Panc1 (cell line): ENCODE measurements around the gene AKAP6. TPM values are rescaled to one million over a fixed set of nuclear protein-coding genes. Genes with fewer than 3 reads are reported as not detected.

Source experiments
- ATAC-seq: fragments of 200-7000 bp; cut with Tn5 transposase; 2 replicates; pipeline ENCODE4 v1.9.1; 2020; ENCODE audit warnings: mild to moderate bottlenecking, moderate library complexity
- BruUV-seq: library from RNA; stranded (reverse); fragments of 400-500 nt; replicated peaks from 2 replicates; lab custom pipeline; 2021; lab: Mats Ljungman, UMichigan
- CTCF ChIA-PET: fragments of 300-600 bp; sonication (Branson Sonifier 250); formaldehyde crosslinking; loops from one replicate; lab custom pipeline; 2022; ENCODE audit warnings: antibody characterized with exemption; lab: Charles Lee
- POLR2A ChIA-PET: fragments of 300-600 bp; sonication (Branson Sonifier 250); formaldehyde crosslinking; loops from one replicate; lab custom pipeline; 2022; ENCODE audit warnings: antibody characterized with exemption; lab: Charles Lee
- DNase-seq: peaks from one replicate; pipeline ENCODE4 v3.0.0-alpha.2; 2010; ENCODE audit warnings: low read depth, low spot score
- H3K27ac ChIP-seq: 2 replicates; pipeline ENCODE4 v1.5.1; 2011; ENCODE audit warnings: mild to moderate bottlenecking, low read length, inconsistent platforms
- H3K27me3 ChIP-seq: fragments of 200-500 bp; sonication (Bioruptor generic); 2 replicates; pipeline ENCODE4 v1.6.0; 2014; ENCODE audit warnings: low read length, inconsistent platforms; ENCODE audit not compliant: control insufficient read depth, insufficient read depth
- H3K36me3 ChIP-seq: fragments of 200-500 bp; sonication (Bioruptor generic); 2 replicates; pipeline ENCODE4 v1.5.1; 2014; ENCODE audit warnings: inconsistent platforms, mild to moderate bottlenecking, low read length, moderate library complexity; ENCODE audit not compliant: control insufficient read depth, insufficient read depth
- H3K4me1 ChIP-seq: 2 replicates; pipeline ENCODE4 v1.5.1; 2011; ENCODE audit warnings: inconsistent platforms, mild to moderate bottlenecking, low read length, moderate library complexity; ENCODE audit not compliant: control insufficient read depth, insufficient read depth
- H3K4me3 ChIP-seq, 2 experiments: 2 replicates each; pipeline ENCODE4 v1.5.1; 2011 to 2012; ENCODE audit warnings: low read depth in 2 of 2, low read length in 2 of 2, mild to moderate bottlenecking in 2 of 2, inconsistent platforms in 1 of 2, moderate library complexity in 1 of 2
- H3K9me3 ChIP-seq: fragments of 200-500 bp; sonication (Bioruptor generic); 2 replicates; pipeline ENCODE4 v1.5.1; 2014; ENCODE audit warnings: low read depth, mild to moderate bottlenecking, inconsistent platforms, low read length, moderate library complexity; ENCODE audit not compliant: control insufficient read depth, insufficient read depth
- CTCF ChIP-seq: fragments of 450-650 bp; IDR thresholded peaks from 2 replicates; pipeline ENCODE4 v1.5.1; 2017; ENCODE audit warnings: mild to moderate bottlenecking
- POLR2AphosphoS5 ChIP-seq: IDR thresholded peaks from 2 replicates; pipeline ENCODE4 v1.6.1; 2012; ENCODE audit warnings: mild to moderate bottlenecking, low read depth, low read length, moderate library complexity
- REST ChIP-seq, 2 experiments: IDR thresholded peaks; 2 replicates each; pipeline ENCODE4 v1.6.1; 2011 to 2012; ENCODE audit warnings: low read depth in 2 of 2, control low read depth in 1 of 2, low read length in 1 of 2, mild to moderate bottlenecking in 1 of 2, moderate library complexity in 1 of 2; ENCODE audit not compliant: insufficient read depth in 1 of 2
- SIN3A ChIP-seq: IDR thresholded peaks from 2 replicates; pipeline ENCODE4 v1.6.1; 2012; ENCODE audit warnings: low read depth, mild to moderate bottlenecking, low read length, moderate library complexity, borderline replicate concordance; ENCODE audit not compliant: insufficient read depth
- TCF7L2 ChIP-seq: IDR thresholded peaks from 2 replicates; pipeline ENCODE4 v1.6.1; 2011; ENCODE audit warnings: mild to moderate bottlenecking, low read depth, low read length, inconsistent platforms
- in situ Hi-C: cut with HindIII; loops from 2 replicates; pipeline ENCODE4 v1.10.0; 2016; ENCODE audit warnings: low sequenced_read_pairs, low pct_unique_long_range_greater_than_20kb
- intact Hi-C: fragments of 100-400 bp; cut with micrococcal nuclease; formaldehyde crosslinking; loops from one replicate; pipeline ENCODE4 v1.10.0; 2022; ENCODE audit not compliant: unreplicated experiment
- total RNA-seq: library from RNA; stranded (reverse); gene quantifications from one replicate; pipeline ENCODE4 v1.2.1, GENCODE V29; 2021; ENCODE audit not compliant: unreplicated experiment

The AKAP6 gene
- total RNA-seq, 1 experiment from 2014 or later, result 0.82 TPM

- Histone ChIP-seq H3K9me3 (no peaks in the 10 kb centered on the region), H3K4me1 (no peaks in the 10 kb centered on the region), H3K27me3 (no peaks in the 10 kb centered on the region), H3K36me3 (no peaks in the 10 kb centered on the region), H3K4me3 (no peak overlapping the region), H3K27ac (no peak overlapping the region)
- ChIA-PET CTCF (no interaction called here), POLR2A (no interaction called here)
- in situ Hi-C loops, result no loop called here
- no peak for TF ChIP-seq CTCF
- no peak for TF ChIP-seq REST (IDR thresholded peaks at IDR 0.05; ENCODE audit: insufficient read depth in 1 of 2, low read depth in 2 of 2, low read length in 1 of 2)
- TF ChIP-seq TCF7L2, result no peak
- no peak for TF ChIP-seq SIN3A
- no peak for TF ChIP-seq POLR2AphosphoS5
- no TSS peak for BruUV-seq
- DNase-seq (no peak), ATAC-seq (no peak)
- intact Hi-C loops, result no loop called here
Measured at GRCh38 chr14:32435411-32435810, 106.3 kb downstream of the AKAP6 start.

GRCh38 chr14:32436993-32437392 is 107.9 kb downstream of the AKAP6 start:
- CTCF ChIA-PET, result no interaction called here
- BruUV-seq, result no TSS peak

More at GRCh38 chr14:32436993-32437392, 107.9 kb downstream of the AKAP6 start:
- in situ Hi-C loops (no loop called here), intact Hi-C loops (no loop called here)
- DNase-seq, result no peak
- H3K27ac ChIP-seq, result no peak overlapping the region
- POLR2A ChIA-PET, result no interaction called here
- no peaks in the 10 kb centered on the region for H3K4me1 ChIP-seq
- no peak for ATAC-seq
- H3K36me3 ChIP-seq, result no peaks in the 10 kb centered on the region
- H3K9me3 ChIP-seq, result no peaks in the 10 kb centered on the region
- H3K27me3 ChIP-seq, result no peaks in the 10 kb centered on the region
- H3K4me3 ChIP-seq, result no peak overlapping the region
- no peak for TF ChIP-seq REST (IDR thresholded peaks at IDR 0.05; ENCODE audit: insufficient read depth in 1 of 2, low read depth in 2 of 2, low read length in 1 of 2)
- TF ChIP-seq SIN3A, result no peak
- TF ChIP-seq CTCF, result no peak
- TF ChIP-seq POLR2AphosphoS5, result no peak
- TF ChIP-seq TCF7L2, result no peak
